SU-DHL-6 (cell line): ENCODE data around the gene FBXW4.

ENCODE experiments used
- CTCF ChIP-seq: fragments of 200-600 bp; sonication (generic); IDR thresholded peaks from one replicate; pipeline ENCODE4 v1.5.1; 2017; ENCODE audit warnings: antibody characterized with exemption, mild to moderate bottlenecking, low read length, moderate library complexity; ENCODE audit not compliant: insufficient read depth, poor library complexity, severe bottlenecking
- EZH2phosphoT487 ChIP-seq: fragments of 200-600 bp; sonication (generic), shearing (Covaris generic); conservative IDR thresholded peaks from 2 replicates; pipeline ENCODE4 v1.6.1; 2018; ENCODE audit warnings: mild to moderate bottlenecking, antibody characterized with exemption, low read length, moderate library complexity, mixed read lengths

- no peak for TF ChIP-seq CTCF
- no peak for TF ChIP-seq EZH2phosphoT487
Measured at GRCh38 chr10:101669181-101669580, 25.8 kb downstream of the FBXW4 start.
